VCaP (cell line): ENCODE measurements around the gene SEPTIN11.

Experiments
- H3K27ac ChIP-seq: fragments of 450-650 bp; 2 replicates; pipeline ENCODE4 v1.5.1; 2017
- CTCF ChIP-seq: fragments of 450-650 bp; conservative IDR thresholded peaks from 2 replicates; pipeline ENCODE4 v1.5.1; 2017; ENCODE audit warnings: mild to moderate bottlenecking, moderate library complexity

Gene SEPTIN11

DNA sequence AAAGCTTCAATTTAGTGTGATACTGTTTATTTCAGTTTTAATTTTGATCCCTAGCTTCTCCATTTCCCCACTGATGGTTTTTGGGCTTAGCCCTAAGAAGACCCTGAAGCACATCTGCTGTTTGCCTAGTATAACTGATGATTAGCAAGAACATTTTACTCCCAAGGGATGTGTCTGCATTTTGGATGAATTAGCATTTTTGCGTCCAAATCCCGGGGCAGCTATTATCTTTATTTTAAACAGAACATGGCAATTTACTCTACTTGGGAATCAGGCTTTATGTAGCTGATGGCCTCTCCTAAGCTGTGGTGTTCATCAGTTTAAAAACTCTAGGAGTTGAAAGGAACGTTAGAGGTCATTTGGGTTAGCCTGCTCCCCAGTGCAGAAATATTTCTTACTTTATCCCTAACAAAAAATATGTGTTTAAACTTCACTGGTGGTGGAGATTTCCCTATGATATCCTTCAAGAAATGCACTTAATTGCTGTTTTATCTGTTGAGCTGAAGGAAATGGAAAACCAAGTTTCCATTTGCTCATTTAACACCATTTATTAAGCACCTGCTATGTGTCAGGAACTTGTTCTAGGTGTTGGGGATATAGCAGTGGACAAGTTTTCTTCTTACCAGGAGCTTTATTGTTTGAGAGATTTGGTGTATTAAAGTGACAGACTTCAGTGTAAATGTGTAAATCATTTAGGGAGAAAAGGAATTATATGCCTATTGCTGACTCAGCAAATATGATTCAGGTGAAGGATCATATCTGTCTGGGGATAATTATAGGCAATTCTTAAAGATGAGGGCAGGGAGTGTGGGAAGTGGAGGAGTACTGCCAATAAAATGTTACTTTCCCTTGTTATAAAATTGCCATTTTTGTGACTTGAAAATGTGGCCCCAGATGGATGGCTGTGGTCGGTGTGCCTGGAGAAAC is 3.4 kb downstream of the SEPTIN11 start:
- TF ChIP-seq CTCF, result no peak
- H3K27ac ChIP-seq, result no peak overlapping the region

- peak overlapping the region; percentile 25 for H3K27ac ChIP-seq
- TF ChIP-seq CTCF, result no peak
Observed at GRCh38 chr4:76953956-76954355, 4.4 kb downstream of the SEPTIN11 start.

DNA sequence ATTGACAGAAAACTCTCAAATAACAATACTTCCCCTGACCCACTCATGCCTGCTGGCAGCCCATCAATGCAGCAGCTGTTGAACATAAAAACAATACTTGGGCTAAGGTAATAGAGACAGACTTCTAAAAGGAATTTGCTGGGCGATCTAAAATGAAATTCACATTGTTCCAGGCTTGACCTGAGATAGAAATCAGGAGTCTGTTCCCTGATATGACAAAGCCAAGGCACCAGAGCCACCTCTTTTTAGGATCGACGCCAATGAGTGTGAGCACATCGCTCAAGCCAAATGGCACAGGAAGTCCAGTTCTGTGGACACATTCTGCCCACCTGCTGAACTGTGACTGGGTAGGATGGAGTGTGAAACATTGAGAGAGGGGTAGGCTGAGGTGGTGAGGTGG is 4.9 kb downstream of the SEPTIN11 start:
- TF ChIP-seq CTCF, result no peak
- H3K27ac ChIP-seq, result peak overlapping the region; percentile 25

DNA sequence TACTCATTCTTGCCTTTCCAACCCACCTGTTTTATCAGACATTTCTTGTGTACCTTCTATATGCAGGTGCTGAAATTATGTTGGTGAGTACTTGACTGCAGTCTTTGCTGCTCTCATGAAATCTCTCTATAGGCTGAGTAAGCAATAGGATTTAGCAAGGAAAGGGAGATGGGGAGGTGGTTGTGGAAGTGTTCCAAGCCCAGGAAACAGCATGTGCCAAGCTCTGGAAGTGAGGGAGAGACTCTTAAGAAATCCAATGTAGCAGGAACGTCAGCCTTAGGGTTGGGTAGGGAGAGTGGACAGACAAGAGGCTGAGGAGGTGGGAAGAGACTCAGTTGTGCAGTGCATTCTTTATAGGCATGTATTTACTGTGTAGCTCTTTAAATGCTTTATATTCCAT is 5.6 kb downstream of the SEPTIN11 start:
- H3K27ac ChIP-seq, result peak overlapping the region; percentile 25
- no peak for TF ChIP-seq CTCF

GRCh38 chr4:76957004-76957738 is 7.6 kb downstream of the SEPTIN11 start:
- H3K27ac ChIP-seq, result peak overlapping the region; percentile 48
- no peak for TF ChIP-seq CTCF

DNA sequence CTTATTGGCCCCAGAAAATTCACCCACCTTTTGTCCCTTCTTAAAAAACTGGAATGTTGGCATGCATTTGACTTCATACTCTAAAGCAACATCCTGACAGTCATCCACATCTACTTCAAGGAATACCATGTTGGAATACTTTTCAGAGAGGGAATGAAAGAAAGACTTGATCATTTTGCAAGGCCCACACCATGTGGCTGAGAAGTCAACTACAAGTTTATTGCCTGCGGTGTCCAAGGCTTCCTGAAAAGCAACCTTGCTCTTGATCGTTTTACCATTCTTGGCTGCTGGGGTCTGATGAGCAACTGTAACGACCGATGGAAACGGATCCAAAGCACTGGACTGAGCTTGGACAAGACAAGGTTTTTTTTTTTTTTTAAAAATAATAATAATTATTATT is 9.3 kb downstream of the SEPTIN11 start:
- no peak for TF ChIP-seq CTCF
- H3K27ac ChIP-seq, result no peak overlapping the region

- no peak overlapping the region for H3K27ac ChIP-seq
- no peak for TF ChIP-seq CTCF
Observed at GRCh38 chr4:76960014-76960413, 10.5 kb downstream of the SEPTIN11 start.
